Measurements from ENCODE around the gene SIM2.

The SIM2 gene

DNA sequence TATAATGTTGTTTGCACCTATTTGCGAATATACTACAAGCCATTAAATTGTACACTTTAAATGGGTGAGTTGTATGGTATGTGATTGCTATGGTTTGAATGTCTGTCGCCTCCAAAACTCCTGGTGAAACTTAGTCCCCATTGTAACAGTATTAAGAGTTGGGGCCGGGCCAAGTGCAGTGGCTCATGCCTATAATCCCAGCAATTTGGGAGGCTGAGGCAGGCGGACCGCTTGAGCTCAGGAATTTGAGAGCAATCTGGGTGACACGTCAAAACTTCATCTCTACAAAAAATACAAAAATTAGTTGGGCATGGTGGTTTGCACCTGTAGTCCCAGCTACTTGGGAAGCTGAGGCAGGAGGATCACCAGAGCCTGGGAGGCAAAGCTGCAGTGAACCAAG lies 12.0 kb upstream of the SIM2 start:
- no peak for DNase-seq

DNA sequence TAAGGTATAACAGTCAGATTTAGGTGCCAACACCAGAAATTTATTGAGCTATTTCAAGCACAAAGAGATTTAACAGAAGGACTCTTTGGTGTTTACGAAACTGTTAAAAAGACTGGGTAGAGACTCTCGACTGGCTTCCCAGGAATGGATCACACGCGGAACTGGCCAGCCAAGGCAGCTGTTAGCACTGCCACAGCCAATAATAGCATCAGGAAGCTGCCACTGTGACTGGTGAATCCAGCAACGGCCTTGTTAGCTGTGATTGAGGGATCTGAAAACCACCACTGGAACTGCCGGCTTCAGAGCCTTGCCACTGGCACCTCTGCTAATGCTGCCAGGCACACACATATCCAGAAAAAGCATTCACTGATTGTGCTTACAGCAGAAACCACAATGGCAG lies 10.6 kb upstream of the SIM2 start:
- no peak for DNase-seq

DNA sequence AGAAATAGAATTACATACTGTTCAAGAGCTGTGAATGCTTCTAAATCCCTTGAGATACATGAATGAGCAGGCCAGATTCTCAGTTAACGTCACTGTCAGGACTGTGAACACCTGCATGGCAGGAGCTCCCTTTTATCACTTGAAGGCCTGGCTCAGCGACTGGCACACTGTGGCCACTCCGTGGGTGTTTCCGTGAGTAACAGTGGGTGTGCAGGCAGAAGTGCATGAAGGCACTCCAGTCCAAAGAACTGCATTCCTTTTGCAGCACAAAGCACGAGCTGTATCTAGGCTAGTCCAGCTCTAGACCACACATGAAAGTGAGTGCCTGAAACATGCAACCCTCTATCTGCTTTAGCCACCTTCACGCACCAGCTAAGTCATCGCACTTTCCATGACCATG lies 9.6 kb upstream of the SIM2 start:
- no peak for DNase-seq

GRCh38 chr21:36690628-36691554 lies 8.0 kb upstream of the SIM2 start:
- no peak for DNase-seq

GRCh38 chr21:36691555-36692041 lies 7.3 kb upstream of the SIM2 start:
- DNase-seq, result no peak

DNA sequence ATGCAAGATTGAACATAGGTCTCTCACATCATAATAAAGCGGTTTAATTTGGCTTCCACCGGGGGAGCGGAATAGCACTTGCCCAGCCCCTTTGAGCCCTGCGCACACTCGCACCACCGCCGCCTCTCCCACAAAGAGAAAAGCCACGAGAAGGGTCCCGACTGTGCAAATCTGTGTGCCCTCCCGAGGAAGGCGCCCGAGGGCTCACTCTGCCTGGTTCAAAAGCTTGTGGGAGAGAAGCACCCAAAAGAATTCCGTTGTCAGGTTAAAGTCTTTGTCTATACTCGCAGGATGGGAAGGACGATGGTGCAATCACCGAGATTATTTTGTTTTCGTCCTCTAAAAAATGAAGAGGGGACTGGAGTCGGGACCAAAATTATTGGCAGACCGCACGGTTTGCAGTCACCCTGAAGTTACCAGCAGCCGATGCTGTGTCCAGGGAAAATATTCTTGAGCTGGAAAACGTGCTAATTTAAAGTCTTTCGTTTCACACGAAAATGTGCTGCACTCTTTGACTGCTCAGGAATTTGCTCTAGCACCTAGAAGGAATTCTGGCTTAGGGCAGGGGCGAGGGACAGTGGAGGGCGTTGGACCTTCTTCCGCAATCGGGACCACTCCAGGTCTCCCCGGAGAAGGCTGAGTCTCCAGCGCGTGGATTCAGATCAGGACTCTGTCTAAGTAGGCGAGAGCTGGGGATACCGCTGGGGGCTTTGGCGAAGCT lies 6.6 kb upstream of the SIM2 start:
- DNase-seq, result no peak

DNA sequence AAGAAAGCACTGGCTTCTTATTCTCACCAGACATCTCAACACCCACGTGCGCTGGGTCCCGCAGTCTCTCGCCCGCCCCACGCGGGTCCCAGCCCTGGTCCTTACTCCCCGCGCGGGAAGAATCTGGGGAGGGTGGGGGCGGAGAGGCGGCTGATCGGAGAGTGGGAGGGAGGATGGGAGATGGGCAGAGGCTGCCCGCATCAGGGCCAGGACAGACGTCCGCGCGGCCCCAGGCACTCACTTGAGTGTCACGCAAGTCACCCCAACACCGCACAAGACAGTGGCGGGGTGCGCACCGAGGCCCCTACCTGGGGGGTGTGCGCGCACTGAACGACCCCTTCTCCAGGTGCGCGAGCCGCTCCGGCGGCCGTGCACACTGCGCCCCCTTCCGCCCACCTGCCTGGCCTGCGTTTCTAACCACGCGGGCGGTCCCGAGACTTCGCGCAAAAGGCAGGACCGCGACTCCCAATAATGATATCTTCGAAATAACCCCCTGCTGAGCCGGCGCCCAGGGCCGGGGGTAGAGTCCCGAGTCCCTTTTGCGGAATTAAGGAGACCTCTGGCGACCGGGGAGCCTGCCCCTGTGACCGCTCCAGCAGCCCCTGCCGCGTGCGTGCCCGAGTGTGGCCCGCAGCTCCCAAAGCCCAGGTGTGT lies 6.0 kb upstream of the SIM2 start:
- DNase-seq, result no peak

DNA sequence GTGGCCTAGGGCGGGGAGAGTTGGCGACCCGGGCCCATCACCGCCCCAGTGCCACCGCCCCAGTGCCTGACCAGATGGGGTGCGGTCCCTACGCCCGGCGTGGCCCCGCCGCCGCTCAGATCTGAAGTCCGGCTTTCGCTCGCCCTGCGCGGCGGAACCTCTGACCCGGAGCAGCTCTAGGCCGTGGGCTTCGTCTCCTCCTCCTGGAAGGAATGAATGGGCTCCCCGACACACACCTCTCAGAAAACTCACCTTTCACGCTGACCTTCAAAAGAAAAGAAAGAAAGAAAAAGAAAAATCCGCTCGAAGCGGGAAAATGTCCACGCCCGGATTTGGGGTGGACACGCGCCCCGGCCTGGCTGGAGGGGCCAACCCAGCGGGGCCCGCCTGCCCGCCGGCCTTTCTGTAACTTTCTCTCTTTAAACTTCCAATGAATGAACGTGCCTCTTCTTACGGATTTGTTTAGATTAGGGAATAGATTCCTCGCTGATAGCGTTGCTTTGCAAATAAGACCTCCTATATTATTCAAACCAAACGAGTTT lies 5.4 kb upstream of the SIM2 start:
- no peak for DNase-seq

DNA sequence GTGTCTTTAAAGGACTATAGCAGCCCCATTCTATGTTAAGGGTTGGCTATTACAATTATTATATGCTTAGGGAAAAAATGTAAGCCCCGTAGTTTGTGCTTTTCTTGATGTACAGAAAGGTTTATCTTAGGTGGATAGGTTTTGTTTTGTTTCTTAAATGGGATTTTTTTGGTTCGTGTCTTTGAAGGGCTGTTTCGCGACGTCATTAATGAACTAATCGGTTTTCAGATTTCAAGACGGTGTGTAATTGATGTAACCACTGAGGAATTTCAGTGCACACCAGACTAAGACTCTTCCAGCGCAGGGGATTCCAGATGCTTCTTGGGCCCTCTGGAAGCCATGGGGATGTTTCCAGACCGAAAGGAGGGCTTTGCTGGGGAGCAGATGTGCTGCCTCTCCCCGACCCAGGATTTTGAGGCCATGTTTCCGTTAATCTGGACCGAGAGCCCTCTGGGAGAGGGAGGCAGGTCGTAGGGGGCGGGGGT lies 4.8 kb upstream of the SIM2 start:
- no peak for DNase-seq

DNA sequence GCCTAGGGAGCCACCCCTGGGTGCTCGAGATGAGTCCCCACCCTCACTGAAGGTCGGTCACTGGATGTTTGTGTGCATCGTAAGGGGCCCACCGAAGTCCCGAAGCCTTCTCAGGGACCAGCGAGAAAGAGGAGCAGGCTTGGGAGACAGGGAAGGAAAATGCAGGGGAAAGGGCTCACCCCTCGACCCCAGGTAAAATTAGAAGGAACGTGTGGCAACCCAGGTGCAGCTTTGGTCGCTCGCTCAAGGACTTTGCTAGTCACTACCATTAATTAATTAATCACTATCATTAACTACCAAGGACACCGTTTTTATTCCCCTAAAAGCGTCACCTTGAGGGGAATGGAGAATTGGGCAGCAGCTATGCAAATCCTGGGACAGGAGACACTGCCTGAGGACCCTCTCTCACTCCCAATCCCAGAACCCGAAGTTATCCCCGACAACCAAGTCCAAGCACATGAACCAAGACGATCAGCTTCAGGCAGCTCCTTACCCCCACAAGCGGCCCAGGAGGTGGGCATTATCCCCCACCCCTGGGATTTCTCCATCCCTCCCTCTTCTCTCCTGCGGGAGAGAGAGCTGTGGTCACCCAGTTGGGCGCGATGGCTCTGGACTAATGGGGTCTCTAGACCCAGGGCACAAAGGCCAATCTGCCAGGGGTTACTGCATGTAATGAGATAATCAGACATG lies 4.2 kb upstream of the SIM2 start:
- no peak for DNase-seq

DNA sequence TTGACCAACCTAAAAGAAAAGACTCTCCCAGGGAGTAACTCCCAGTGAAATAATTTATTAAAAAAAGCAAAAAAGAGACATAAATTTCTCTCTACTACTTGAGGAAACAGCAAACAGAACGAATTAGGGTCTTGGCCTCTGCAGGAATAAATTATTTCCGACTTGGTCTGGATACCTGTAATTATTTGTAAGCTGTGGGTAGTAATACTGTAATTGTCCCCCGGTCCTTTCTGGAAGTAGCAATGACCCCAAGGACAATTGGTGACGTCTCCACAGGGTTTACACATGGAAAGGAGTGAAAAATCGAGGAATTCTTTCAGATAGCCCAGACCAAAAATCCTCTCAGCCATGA lies 3.7 kb upstream of the SIM2 start:
- DNase-seq, result no peak

DNA sequence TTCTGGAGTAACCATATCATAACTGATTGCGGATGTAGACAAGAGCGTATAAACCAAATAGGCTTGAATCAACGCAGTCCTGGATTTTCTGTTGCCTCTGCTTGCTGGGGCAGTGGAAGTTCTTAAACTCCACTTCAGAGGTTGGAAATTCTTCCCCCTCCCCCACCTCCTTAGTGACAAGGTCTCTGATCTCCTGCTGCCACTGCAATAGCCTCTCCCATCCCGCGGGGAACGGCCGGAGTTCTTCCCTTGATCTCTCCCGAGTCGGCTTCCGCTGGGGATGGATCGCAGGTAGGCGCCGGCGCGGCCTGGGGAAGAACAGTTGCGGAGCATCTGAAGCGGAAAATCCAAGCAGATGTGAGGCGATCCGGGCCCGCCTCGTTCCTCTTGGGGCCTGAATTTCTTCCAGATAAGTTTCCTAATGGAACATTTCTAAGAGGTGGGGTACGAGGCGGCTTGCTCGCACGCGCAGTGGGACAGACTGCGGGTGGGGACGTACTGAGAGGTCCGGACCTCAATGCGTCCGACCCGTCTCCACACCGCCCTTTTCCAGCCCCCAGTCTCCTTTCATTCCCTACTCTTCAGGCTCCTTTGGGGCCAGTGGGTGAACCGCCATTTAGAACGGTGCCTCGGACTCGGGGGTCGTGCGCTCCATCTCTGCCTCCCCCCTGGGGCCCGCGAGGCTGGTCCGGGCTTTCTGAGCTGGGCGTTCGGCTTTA lies 3.1 kb upstream of the SIM2 start:
- DNase-seq, result no peak

- no peak for DNase-seq
Measured at GRCh38 chr21:36696390-36697059, 2.4 kb upstream of the SIM2 start.

DNA sequence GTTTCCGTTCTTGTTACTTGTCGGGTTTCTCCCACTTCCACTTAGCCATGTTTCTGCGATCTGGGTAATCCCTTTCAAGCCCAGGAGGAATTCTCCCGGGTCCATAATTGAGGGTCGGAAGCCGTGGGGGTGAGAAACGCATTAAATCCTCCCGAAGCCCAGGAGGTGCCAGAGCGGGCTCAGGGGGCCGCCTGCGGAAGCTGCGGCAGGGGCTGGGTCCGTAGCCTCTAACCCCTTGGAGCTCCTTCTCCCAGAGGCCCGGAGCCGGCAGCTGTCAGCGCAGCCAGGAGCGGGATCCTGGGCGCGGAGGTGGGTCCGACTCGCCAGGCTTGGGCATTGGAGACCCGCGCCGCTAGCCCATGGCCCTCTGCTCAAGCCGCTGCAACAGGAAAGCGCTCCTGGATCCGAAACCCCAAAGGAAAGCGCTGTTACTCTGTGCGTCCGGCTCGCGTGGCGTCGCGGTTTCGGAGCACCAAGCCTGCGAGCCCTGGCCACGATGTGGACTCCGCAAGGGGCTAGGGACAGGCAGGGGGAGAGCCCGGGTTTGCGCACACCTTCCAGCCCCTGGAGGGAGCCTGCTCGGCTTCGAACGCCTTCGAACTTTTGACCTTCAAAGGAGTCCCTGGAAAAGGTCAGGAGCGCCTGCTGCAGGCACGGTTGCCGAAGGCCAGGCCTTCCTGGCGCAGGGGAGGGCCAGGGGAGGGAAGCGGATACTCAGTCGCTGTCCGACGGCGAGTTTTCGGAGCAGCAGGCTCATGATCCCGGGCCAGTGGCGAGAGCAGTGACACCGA lies 1.7 kb upstream of the SIM2 start:
- no peak for DNase-seq

- no peak for DNase-seq
Measured at GRCh38 chr21:36697851-36698384, 997 bp upstream of the SIM2 start.

DNA sequence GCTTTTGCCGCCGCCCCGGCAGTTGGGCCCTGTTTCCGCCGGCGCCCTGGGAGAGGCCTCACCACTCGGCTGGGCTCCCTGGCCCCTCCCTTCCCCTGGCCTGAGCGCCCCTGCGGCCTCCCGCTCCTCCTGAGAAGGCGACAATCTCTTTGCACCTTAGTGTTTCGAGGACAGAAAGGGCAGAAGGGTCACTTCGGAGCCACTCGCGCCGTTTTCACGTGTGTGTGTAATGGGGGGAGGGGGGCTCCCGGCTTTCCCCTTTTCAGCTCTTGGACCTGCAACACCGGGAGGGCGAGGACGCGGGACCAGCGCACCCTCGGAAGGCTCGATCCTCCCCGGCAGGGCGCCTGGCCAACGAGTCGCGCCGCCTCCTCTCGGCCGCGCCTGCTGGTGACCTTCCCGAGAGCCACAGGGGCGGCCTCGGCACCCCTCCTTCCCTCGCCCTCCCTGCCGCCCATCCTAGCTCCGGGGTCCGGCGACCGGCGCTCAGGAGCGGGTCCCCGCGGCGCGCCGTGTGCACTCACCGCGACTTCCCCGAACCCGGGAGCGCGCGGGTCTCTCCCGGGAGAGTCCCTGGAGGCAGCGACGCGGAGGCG lies 432 bp upstream of the SIM2 start:
- no peak for DNase-seq

- DNase-seq, result no peak
Measured at GRCh38 chr21:36699546-36700294, 805 bp downstream of the SIM2 start.

GRCh38 chr21:36700295-36700970 lies 1.5 kb downstream of the SIM2 start:
- DNase-seq, result no peak

All from GDM1 (cell line).